Activated naive CD8-positive, alpha-beta T cell (primary cell): ENCODE measurements around the gene GPSM1.

Experiments
- H3K27ac Mint-ChIP-seq: one replicate; pipeline ENCODE4 v1.8.0; 2021; ENCODE audit warnings: mixed read lengths
- H3K27me3 Mint-ChIP-seq: one replicate; pipeline ENCODE4 v1.8.0; 2021; ENCODE audit warnings: mixed read lengths
- H3K36me3 Mint-ChIP-seq: one replicate; pipeline ENCODE4 v1.8.0; 2021; ENCODE audit warnings: mixed read lengths
- H3K4me1 Mint-ChIP-seq: one replicate; pipeline ENCODE4 v1.8.0; 2021; ENCODE audit warnings: low read depth, mixed read lengths
- H3K4me3 Mint-ChIP-seq: one replicate; pipeline ENCODE4 v1.8.0; 2021; ENCODE audit warnings: mild to moderate bottlenecking, mixed read lengths
- H3K9me3 Mint-ChIP-seq: one replicate; pipeline ENCODE4 v1.8.0; 2021; ENCODE audit warnings: low read depth, mixed read lengths

Gene GPSM1

GRCh38 chr9:136286987-136287379, 40.4 kb upstream of the GPSM1 start:
- Mint-ChIP-seq H3K27ac (no peak overlapping the region), H3K4me1 (peaks cover 3% of the 10 kb centered on the region), H3K36me3 (no peaks in the 10 kb centered on the region), H3K9me3 (no peaks in the 10 kb centered on the region), H3K4me3 (no peak overlapping the region), H3K27me3 (no peaks in the 10 kb centered on the region)

DNA sequence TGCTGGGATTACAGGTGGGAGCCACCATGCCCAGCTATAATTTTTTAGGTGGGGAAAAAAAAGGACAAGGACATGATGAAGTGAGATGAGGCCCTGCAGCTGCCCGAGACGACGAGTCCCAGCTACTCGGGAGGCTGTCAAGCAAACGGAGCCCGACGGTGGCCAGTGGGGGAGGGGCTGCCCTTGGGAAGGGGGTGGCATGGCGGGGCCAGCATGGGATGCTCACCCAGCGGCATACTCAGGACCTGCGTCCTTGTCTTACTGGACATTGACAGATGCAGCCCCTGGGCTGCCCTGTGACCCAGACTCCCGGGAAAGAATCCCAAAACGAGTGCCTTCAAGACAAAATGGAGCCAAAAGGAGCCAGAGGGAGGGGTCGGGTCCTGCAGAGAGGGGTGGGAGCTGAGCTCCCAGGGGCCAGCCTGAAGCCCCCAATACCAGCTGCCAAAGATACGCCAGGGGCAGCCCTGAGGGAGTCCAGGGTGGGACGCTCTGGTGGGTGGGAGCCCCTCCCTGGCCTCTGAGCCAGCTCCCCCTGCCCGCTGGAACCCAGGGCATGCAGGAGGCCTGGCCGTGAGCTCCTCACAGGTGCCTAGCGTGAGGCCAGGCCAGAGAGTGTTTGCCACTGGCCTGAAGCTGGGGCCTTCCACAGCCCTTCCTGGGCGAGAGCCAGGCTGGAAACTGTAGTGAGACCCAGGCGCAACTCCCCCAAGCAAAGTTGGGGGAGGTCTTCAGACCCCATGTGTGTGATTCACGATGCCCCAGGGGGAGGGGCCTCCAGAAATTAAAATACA, 39.2 kb upstream of the GPSM1 start:
- no peak overlapping the region for H3K27ac Mint-ChIP-seq
- H3K9me3 Mint-ChIP-seq = no peaks in the 10 kb centered on the region
- no peak overlapping the region for H3K4me3 Mint-ChIP-seq
- no peaks in the 10 kb centered on the region for H3K36me3 Mint-ChIP-seq
- no peaks in the 10 kb centered on the region for H3K27me3 Mint-ChIP-seq
- H3K4me1 Mint-ChIP-seq = peaks cover 3% of the 10 kb centered on the region

GRCh38 chr9:136289651-136290507, 37.5 kb upstream of the GPSM1 start:
- Mint-ChIP-seq H3K9me3 (no peaks in the 10 kb centered on the region), H3K27ac (no peak overlapping the region), H3K27me3 (no peaks in the 10 kb centered on the region), H3K4me3 (no peak overlapping the region), H3K4me1 (no peaks in the 10 kb centered on the region), H3K36me3 (no peaks in the 10 kb centered on the region)

DNA sequence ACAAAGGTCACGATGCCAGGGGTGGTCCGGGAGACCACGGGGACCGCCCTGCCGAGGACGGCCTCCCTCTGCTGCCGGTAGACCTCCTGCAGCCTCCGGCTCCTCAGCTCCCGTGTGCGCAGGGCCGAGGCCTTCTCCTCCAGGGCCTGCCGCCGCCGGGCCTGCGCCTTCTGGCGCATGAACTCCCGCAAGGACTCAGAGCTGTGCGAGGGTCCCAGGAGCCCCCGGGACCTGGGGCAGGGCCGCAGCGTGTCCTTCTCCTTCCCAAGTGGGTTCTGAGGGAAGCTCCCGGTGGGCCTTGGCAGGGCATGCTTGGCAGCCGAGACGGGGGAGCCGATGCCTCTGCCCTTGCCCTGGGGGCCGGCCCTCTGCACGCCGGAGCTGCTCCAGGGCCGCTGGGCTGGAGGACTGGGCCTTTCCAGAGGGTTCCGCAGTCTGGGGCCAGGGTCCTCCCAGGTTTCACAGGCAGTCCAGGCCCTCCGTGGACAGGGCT, 36.8 kb upstream of the GPSM1 start:
- no peaks in the 10 kb centered on the region for H3K4me1 Mint-ChIP-seq
- no peak overlapping the region for H3K4me3 Mint-ChIP-seq
- no peaks in the 10 kb centered on the region for H3K9me3 Mint-ChIP-seq
- no peak overlapping the region for H3K27ac Mint-ChIP-seq
- no peaks in the 10 kb centered on the region for H3K36me3 Mint-ChIP-seq
- H3K27me3 Mint-ChIP-seq = no peaks in the 10 kb centered on the region

DNA sequence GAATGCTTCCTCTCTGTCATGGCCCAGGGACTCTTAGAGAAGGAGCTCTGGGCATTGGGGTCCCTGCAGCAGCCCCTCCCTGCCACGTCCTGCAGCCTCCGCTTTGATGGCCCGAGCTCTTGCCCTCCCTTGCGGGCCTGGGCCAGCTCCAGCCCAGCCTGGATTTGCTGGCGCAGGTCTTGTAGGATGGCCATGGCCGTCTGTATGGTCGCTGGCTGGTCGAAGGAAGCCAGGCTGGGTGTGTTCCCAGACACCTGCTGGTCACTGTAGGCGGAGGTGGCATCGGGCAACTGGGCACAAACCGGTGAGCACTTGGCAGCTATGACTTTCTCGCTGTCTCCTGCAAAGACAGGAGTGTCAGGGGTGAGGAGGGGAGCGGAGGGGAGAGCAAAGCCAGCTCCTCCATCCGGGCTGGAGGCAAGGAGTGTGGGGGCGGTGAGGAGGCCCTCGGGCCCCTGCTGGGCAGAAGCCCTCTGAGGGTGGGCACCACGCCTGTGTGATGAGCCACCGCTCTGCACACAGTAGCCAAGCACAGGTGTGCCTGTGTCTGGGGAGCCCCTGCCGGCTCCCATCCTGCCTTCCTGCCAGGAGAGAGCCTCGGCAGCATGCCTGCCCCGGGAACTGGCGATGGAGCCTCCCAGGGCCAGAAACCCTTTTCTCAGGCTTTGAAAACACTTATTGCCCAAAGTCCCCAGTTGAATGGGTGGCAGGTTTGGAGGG, 35.9 kb upstream of the GPSM1 start:
- H3K4me1 Mint-ChIP-seq = no peaks in the 10 kb centered on the region
- H3K27me3 Mint-ChIP-seq = no peaks in the 10 kb centered on the region
- H3K27ac Mint-ChIP-seq = no peak overlapping the region

DNA sequence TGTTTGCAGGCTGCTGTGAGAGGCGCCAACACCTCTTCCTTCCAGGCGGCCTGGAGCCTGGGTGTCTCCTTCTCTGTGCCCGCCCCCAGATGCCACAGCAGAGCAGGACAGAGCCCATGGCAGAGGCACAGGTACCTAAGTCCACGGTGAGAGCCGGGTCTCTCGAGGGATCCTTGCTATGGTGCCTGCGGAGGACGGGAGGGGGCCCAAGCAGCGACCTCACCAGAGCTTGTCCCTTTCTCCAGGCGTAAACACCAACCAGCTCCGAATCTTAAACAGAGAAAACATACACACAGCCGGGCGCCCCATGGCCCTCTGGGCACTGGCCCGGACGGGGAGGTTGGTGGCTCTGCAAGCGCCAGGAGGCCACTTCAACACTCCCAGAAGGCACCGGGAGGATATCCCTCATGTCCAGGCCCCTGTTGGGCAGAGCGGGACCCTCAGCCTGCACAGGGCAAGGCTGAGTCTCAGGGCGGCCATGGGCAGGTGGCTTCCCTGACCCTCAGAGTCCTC, 35.3 kb upstream of the GPSM1 start:
- no peaks in the 10 kb centered on the region for H3K27me3 Mint-ChIP-seq
- no peaks in the 10 kb centered on the region for H3K9me3 Mint-ChIP-seq
- no peak overlapping the region for H3K27ac Mint-ChIP-seq
- H3K4me3 Mint-ChIP-seq = no peak overlapping the region
- H3K36me3 Mint-ChIP-seq = no peaks in the 10 kb centered on the region
- no peaks in the 10 kb centered on the region for H3K4me1 Mint-ChIP-seq

More for the DNA sequence above, 35.9 kb upstream of the GPSM1 start:
- H3K4me3 Mint-ChIP-seq = no peak overlapping the region
- no peaks in the 10 kb centered on the region for H3K9me3 Mint-ChIP-seq
- no peaks in the 10 kb centered on the region for H3K36me3 Mint-ChIP-seq

- no peak overlapping the region for H3K27ac Mint-ChIP-seq
- H3K36me3 Mint-ChIP-seq = no peaks in the 10 kb centered on the region
- no peak overlapping the region for H3K4me3 Mint-ChIP-seq
- no peaks in the 10 kb centered on the region for H3K4me1 Mint-ChIP-seq
- H3K9me3 Mint-ChIP-seq = no peaks in the 10 kb centered on the region
- no peaks in the 10 kb centered on the region for H3K27me3 Mint-ChIP-seq
Observed at GRCh38 chr9:136292591-136293448, 34.5 kb upstream of the GPSM1 start.

- no peak overlapping the region for H3K4me3 Mint-ChIP-seq
- no peak overlapping the region for H3K27ac Mint-ChIP-seq
- H3K9me3 Mint-ChIP-seq = no peaks in the 10 kb centered on the region
- no peaks in the 10 kb centered on the region for H3K4me1 Mint-ChIP-seq
- H3K27me3 Mint-ChIP-seq = no peaks in the 10 kb centered on the region
- H3K36me3 Mint-ChIP-seq = no peaks in the 10 kb centered on the region
Observed at GRCh38 chr9:136293476-136294077, 33.8 kb upstream of the GPSM1 start.

DNA sequence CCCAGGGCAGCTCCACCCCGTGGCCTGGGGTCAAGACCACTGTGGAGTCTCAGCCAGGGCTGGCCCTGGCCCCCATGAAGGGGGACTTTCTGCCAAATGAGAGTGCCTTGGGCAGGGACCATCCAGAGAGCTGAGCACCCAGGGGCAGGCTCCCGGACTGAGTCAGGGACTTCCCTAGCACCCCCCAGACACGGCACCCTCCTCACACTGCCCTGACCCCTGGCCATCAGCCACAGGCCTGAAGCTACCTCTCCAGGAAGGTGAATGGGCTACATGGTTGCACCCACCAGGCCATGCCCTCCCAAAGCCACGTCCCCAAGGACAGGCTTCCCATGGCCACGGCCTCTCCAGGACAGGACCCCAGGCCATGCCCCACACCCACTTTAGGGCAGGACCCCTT, 32.9 kb upstream of the GPSM1 start:
- H3K36me3 Mint-ChIP-seq = no peaks in the 10 kb centered on the region
- H3K4me3 Mint-ChIP-seq = no peak overlapping the region
- H3K27me3 Mint-ChIP-seq = no peaks in the 10 kb centered on the region
- H3K9me3 Mint-ChIP-seq = no peaks in the 10 kb centered on the region
- H3K27ac Mint-ChIP-seq = no peak overlapping the region
- H3K4me1 Mint-ChIP-seq = no peaks in the 10 kb centered on the region

DNA sequence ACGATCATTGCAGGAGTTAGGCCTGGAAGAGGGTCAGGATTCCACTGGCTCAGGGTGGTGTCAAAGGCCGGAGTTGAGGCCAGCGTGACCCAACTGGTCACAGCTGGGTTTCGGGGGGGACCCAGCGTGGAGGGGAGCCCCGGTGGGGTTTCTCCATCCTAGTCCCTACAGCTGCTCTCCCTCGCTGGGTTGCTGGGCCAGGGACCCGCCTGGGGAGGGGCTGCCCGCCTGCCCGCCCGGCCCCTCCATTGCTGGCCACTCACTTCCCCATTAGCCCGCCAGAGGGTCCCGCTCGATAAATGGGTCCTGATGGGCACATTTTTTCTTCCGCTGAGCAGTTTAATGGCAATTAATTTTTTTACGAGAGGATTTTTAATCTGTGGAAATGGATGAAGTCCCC, 32.3 kb upstream of the GPSM1 start:
- Mint-ChIP-seq H3K27me3 (no peaks in the 10 kb centered on the region), H3K4me3 (no peak overlapping the region), H3K36me3 (no peaks in the 10 kb centered on the region), H3K4me1 (no peaks in the 10 kb centered on the region), H3K9me3 (no peaks in the 10 kb centered on the region), H3K27ac (no peak overlapping the region)

GRCh38 chr9:136295542-136296433, 31.6 kb upstream of the GPSM1 start:
- Mint-ChIP-seq H3K27ac (no peak overlapping the region), H3K4me1 (no peaks in the 10 kb centered on the region), H3K27me3 (no peaks in the 10 kb centered on the region), H3K9me3 (no peaks in the 10 kb centered on the region), H3K36me3 (no peaks in the 10 kb centered on the region), H3K4me3 (no peak overlapping the region)

- H3K4me3 Mint-ChIP-seq = no peak overlapping the region
- no peaks in the 10 kb centered on the region for H3K27me3 Mint-ChIP-seq
- H3K36me3 Mint-ChIP-seq = no peaks in the 10 kb centered on the region
- no peak overlapping the region for H3K27ac Mint-ChIP-seq
- H3K4me1 Mint-ChIP-seq = no peaks in the 10 kb centered on the region
- H3K9me3 Mint-ChIP-seq = no peaks in the 10 kb centered on the region
Observed at GRCh38 chr9:136296434-136297015, 30.8 kb upstream of the GPSM1 start.
